Stimulated activated CD4-positive, alpha-beta T cell treated with anti-CD3 and anti-CD28 coated beads, Interleukin-4, amount 100 ng/mL, for 4 hours (primary cell): ENCODE results near the gene PHKA2.
A peak's percentile ranks its signal among the peaks of the same experiment; 100 is the strongest.

Experiments
- DNase-seq, 2 experiments: peaks; one replicate each; pipeline ENCODE4 v3.0.0-alpha.2; 2020

PHKA2 gene

GRCh38 chrX:18887177-18887824 lies 96.6 kb downstream of the PHKA2 start:
- DNase-seq: no peak

- DNase-seq: peak; percentile 27 to 32
These were observed 97.4 kb downstream of the PHKA2 start for GRCh38 chrX:18886344-18887161.

- DNase-seq: no peak
These were observed 97.9 kb downstream of the PHKA2 start for GRCh38 chrX:18886005-18886343.

- DNase-seq: peak in 1 of 2 experiments; percentile 14
These were observed 98.4 kb downstream of the PHKA2 start for GRCh38 chrX:18885328-18886004.

GRCh38 chrX:18884916-18885315 lies 99.0 kb downstream of the PHKA2 start:
- DNase-seq: no peak

GRCh38 chrX:18883961-18884765 lies 99.8 kb downstream of the PHKA2 start:
- DNase-seq: no peak

GRCh38 chrX:18883234-18883960 lies 100.5 kb downstream of the PHKA2 start:
- DNase-seq: no peak

- DNase-seq: no peak
These were observed 104.8 kb downstream of the PHKA2 start for GRCh38 chrX:18879144-18879543.

- no peak for DNase-seq
These were observed 106.4 kb downstream of the PHKA2 start for GRCh38 chrX:18877469-18877868.

- no peak for DNase-seq
These were observed 108.5 kb downstream of the PHKA2 start for GRCh38 chrX:18875256-18875878.

GRCh38 chrX:18874560-18875255 lies 109.2 kb downstream of the PHKA2 start:
- no peak for DNase-seq

GRCh38 chrX:18873836-18874235 lies 110.1 kb downstream of the PHKA2 start:
- no peak for DNase-seq

- peak in 1 of 2 experiments; percentile 8 for DNase-seq
These were observed 110.6 kb downstream of the PHKA2 start for GRCh38 chrX:18873189-18873791.

GRCh38 chrX:18872621-18873020 lies 111.3 kb downstream of the PHKA2 start:
- no peak for DNase-seq

- no peak for DNase-seq
These were observed 111.9 kb downstream of the PHKA2 start for GRCh38 chrX:18871970-18872369.

GRCh38 chrX:18871161-18871890 lies 112.6 kb downstream of the PHKA2 start:
- no peak for DNase-seq

- DNase-seq: no peak
These were observed 119.5 kb downstream of the PHKA2 start for GRCh38 chrX:18864390-18864920.

- DNase-seq: no peak
These were observed 122.4 kb downstream of the PHKA2 start for GRCh38 chrX:18861511-18861910.

GRCh38 chrX:18856645-18856997 lies 127.3 kb downstream of the PHKA2 start:
- DNase-seq: no peak
